ENCODE data around the gene SNX33.

SNX33 gene

GRCh38 chr15:75641179-75641503 lies 6.6 kb upstream of the SNX33 start:
- no peak for DNase-seq (ENCODE audit: low spot score)

GRCh38 chr15:75641603-75642002 lies 6.1 kb upstream of the SNX33 start:
- DNase-seq (ENCODE audit: low spot score): no peak

GRCh38 chr15:75644376-75644775 lies 3.3 kb upstream of the SNX33 start:
- no peak for DNase-seq (ENCODE audit: low spot score)

- no peak for DNase-seq (ENCODE audit: low spot score)
Measured at GRCh38 chr15:75646112-75646943, 1.4 kb upstream of the SNX33 start.

- no peak for DNase-seq (ENCODE audit: low spot score)
Measured at GRCh38 chr15:75646944-75647364, 758 bp upstream of the SNX33 start.

- DNase-seq (ENCODE audit: low spot score): no peak
Measured at GRCh38 chr15:75648156-75649000, 666 bp downstream of the SNX33 start.

GRCh38 chr15:75649045-75649761 lies 1.5 kb downstream of the SNX33 start:
- DNase-seq (ENCODE audit: low spot score): no peak

- no peak for DNase-seq (ENCODE audit: low spot score)
Measured at GRCh38 chr15:75649848-75650247, 2.1 kb downstream of the SNX33 start.

- DNase-seq (ENCODE audit: low spot score): no peak
Measured at GRCh38 chr15:75650908-75651809, 3.4 kb downstream of the SNX33 start.

GRCh38 chr15:75651810-75652543 lies 4.3 kb downstream of the SNX33 start:
- DNase-seq (ENCODE audit: low spot score): no peak

- no peak for DNase-seq (ENCODE audit: low spot score)
Measured at GRCh38 chr15:75653347-75653913, 5.7 kb downstream of the SNX33 start.

- no peak for DNase-seq (ENCODE audit: low spot score)
Measured at GRCh38 chr15:75654201-75654907, 6.6 kb downstream of the SNX33 start.

GRCh38 chr15:75655931-75656330 lies 8.2 kb downstream of the SNX33 start:
- no peak for DNase-seq (ENCODE audit: low spot score)

GRCh38 chr15:75656331-75656730 lies 8.6 kb downstream of the SNX33 start:
- no peak for DNase-seq (ENCODE audit: low spot score)

- no peak for DNase-seq (ENCODE audit: low spot score)
Measured at GRCh38 chr15:75656813-75657212, 9.1 kb downstream of the SNX33 start.

GRCh38 chr15:75659141-75659771 lies 11.5 kb downstream of the SNX33 start:
- DNase-seq (ENCODE audit: low spot score): no peak

GRCh38 chr15:75659928-75660645 lies 12.4 kb downstream of the SNX33 start:
- DNase-seq (ENCODE audit: low spot score): no peak

GRCh38 chr15:75661100-75661755 lies 13.5 kb downstream of the SNX33 start:
- DNase-seq (ENCODE audit: low spot score): no peak
